Esophagus muscularis mucosa (tissue), 4 donors: ENCODE measurements around the gene RBP3. TPM values are rescaled to one million over a fixed set of nuclear protein-coding genes. Genes with fewer than 3 reads are reported as not detected.

Experiments used
- DNase-seq: peaks from one replicate; pipeline ENCODE4 v3.0.0-alpha.2; 2017; ENCODE audit errors: extremely low spot score
- H3K27ac ChIP-seq, 4 donors: fragments of 200-600 bp; sonication (generic); replicated peaks in 1 of 4; 1 replicate in 3 of 4; 2 replicates in 1 of 4; pipeline ENCODE4 v1.5.1; 2016 to 2019; ENCODE audit warnings: mild to moderate bottlenecking in 1 of 4
- H3K27me3 ChIP-seq, 4 donors: fragments of 200-600 bp; sonication (generic); one replicate each; pipeline versions ENCODE4 v1.5.1 to v1.6.0; 2016 to 2019
- H3K36me3 ChIP-seq, 4 donors: fragments of 200-600 bp; sonication (generic); one replicate each; pipeline ENCODE4 v1.5.1; 2016 to 2019
- H3K4me1 ChIP-seq, 4 donors: fragments of 200-600 bp; sonication (generic); one replicate each; pipeline ENCODE4 v1.5.1; 2016 to 2019
- H3K4me3 ChIP-seq, 4 donors: fragments of 200-600 bp; sonication (generic); 1 replicate in 2 of 4; 2 replicates in 2 of 4; pipeline ENCODE4 v1.5.1; 2016 to 2019; ENCODE audit warnings: mild to moderate bottlenecking in 4 of 4, moderate library complexity in 1 of 4
- H3K9me3 ChIP-seq, 4 donors: fragments of 200-600 bp; sonication (generic); 1 replicate in 3 of 4; 2 replicates in 1 of 4; pipeline ENCODE4 v1.5.1; 2016 to 2019
- CTCF ChIP-seq, 3 experiments: fragments of 200-600 bp in 2 of 3; fragments of 450-650 bp in 1 of 3; sonication (generic) in 2 of 3; IDR thresholded peaks; one replicate each; pipeline ENCODE4 v1.5.1; 2017 to 2019; ENCODE audit warnings: antibody characterized with exemption in 3 of 3, mild to moderate bottlenecking in 2 of 3, moderate library complexity in 1 of 3
- EP300 ChIP-seq: sonication (generic); formaldehyde crosslinking; IDR thresholded peaks from one replicate; pipeline ENCODE4 v1.6.1; 2017; ENCODE audit warnings: antibody characterized with exemption
- POLR2A ChIP-seq: fragments of 450-650 bp; IDR thresholded peaks from one replicate; pipeline ENCODE4 v1.6.1; 2017; ENCODE audit warnings: antibody characterized with exemption, moderate library complexity, mild to moderate bottlenecking, low read depth
- POLR2AphosphoS5 ChIP-seq, 2 donors: sonication (generic); formaldehyde crosslinking; IDR thresholded peaks; one replicate each; pipeline ENCODE4 v1.6.1; 2017; ENCODE audit warnings: antibody characterized with exemption in 2 of 2
- WGBS: methylation state at CpG from one replicate; pipeline ENCODE4 v1.1.5; 2018; 5-methylcytosine and 5-hydroxymethylcytosine counted together
- intact Hi-C: fragments of 100-400 bp; cut with DNase I; formaldehyde crosslinking; loops from one replicate; pipeline ENCODE4 v1.15.1; 2023
- total RNA-seq, 4 donors: library from RNA; depleted of rRNA; stranded (reverse); fragments of >200 nt; gene quantifications; one replicate each; pipeline versions ENCODE4 v1.1.0 to v1.2.1, GENCODE V29; 2016

RBP3 gene
- total RNA-seq, 4 donors from 2014 or later, result under 0.01 to 0.06 TPM; not detected in 2

GRCh38 chr10:47323636-47324296, 24.4 kb upstream of the RBP3 start:
- Histone ChIP-seq H3K36me3 (no peaks in the 10 kb centered on the region), H3K9me3 (no peaks in the 10 kb centered on the region), H3K4me1 (no peaks in the 10 kb centered on the region), H3K4me3 (no peak overlapping the region), H3K27ac (no peak overlapping the region), H3K27me3 (peaks cover 0 to 20% (median 0%) of the 10 kb centered on the region in 4 donors)
- TF ChIP-seq POLR2AphosphoS5 (IDR thresholded peaks at IDR 0.05) (no peak), CTCF (IDR thresholded peaks at IDR 0.05) (no peak), EP300 (no peak), POLR2A (no peak)
- DNase-seq, result no peak
- 70% methylated on average over 5 of the region's 5 CpGs for WGBS
- intact Hi-C loops, result no loop called here

- H3K27ac ChIP-seq, result no peak overlapping the region
- WGBS, result 92% methylated on average over 30 of the region's 30 CpGs
- H3K9me3 ChIP-seq, result no peaks in the 10 kb centered on the region
- no peaks in the 10 kb centered on the region for H3K36me3 ChIP-seq
- H3K4me3 ChIP-seq, result no peak overlapping the region
- H3K4me1 ChIP-seq, result no peaks in the 10 kb centered on the region
- peaks cover 0 to 20% (median 0%) of the 10 kb centered on the region in 4 donors for H3K27me3 ChIP-seq
- DNase-seq, result no peak
- intact Hi-C loops, result no loop called here
- TF ChIP-seq POLR2AphosphoS5 (IDR thresholded peaks at IDR 0.05), result no peak
- no peak for TF ChIP-seq POLR2A
- TF ChIP-seq EP300, result no peak
- no peak for TF ChIP-seq CTCF (IDR thresholded peaks at IDR 0.05)
These were observed 22.6 kb upstream of the RBP3 start for GRCh38 chr10:47325303-47326291.

- H3K27me3 ChIP-seq, result peaks cover 0 to 20% (median 0%) of the 10 kb centered on the region in 4 donors
- H3K36me3 ChIP-seq, result no peaks in the 10 kb centered on the region
- no peak overlapping the region for H3K27ac ChIP-seq
- H3K9me3 ChIP-seq, result no peaks in the 10 kb centered on the region
- intact Hi-C loops, result no loop called here
- no peak for TF ChIP-seq EP300
- TF ChIP-seq POLR2A, result no peak
- TF ChIP-seq CTCF (IDR thresholded peaks at IDR 0.05), result no peak
- no peak for TF ChIP-seq POLR2AphosphoS5 (IDR thresholded peaks at IDR 0.05)
- H3K4me1 ChIP-seq, result no peaks in the 10 kb centered on the region
- no peak for DNase-seq
- WGBS, result 63% methylated on average over 1 of the region's 5 CpGs
- H3K4me3 ChIP-seq, result no peak overlapping the region
These were observed 21.7 kb upstream of the RBP3 start for GRCh38 chr10:47326306-47326926.

- no peak overlapping the region for H3K27ac ChIP-seq
- DNase-seq, result no peak
- no peaks in the 10 kb centered on the region for H3K9me3 ChIP-seq
- H3K4me1 ChIP-seq, result no peaks in the 10 kb centered on the region
- H3K36me3 ChIP-seq, result no peaks in the 10 kb centered on the region
- 82% methylated on average over 11 of the region's 11 CpGs for WGBS
- intact Hi-C loops, result no loop called here
- H3K27me3 ChIP-seq, result peaks cover 0 to 15% (median 0%) of the 10 kb centered on the region in 4 donors
- TF ChIP-seq EP300, result no peak
- no peak for TF ChIP-seq POLR2AphosphoS5 (IDR thresholded peaks at IDR 0.05)
- no peak for TF ChIP-seq CTCF (IDR thresholded peaks at IDR 0.05)
- no peak for TF ChIP-seq POLR2A
- H3K4me3 ChIP-seq, result no peak overlapping the region
These were observed 21.2 kb upstream of the RBP3 start for GRCh38 chr10:47326927-47327330.
